Subcutaneous abdominal adipose tissue (tissue), 5 donors: ENCODE data around the gene YPEL4.

Experiments used
- H3K27ac ChIP-seq: one replicate; pipeline ENCODE4 v1.7.0; 2013; ENCODE audit warnings: low read depth, mild to moderate bottlenecking, inconsistent platforms, low read length, moderate library complexity
- H3K27me3 ChIP-seq, 5 donors: one replicate each; pipeline ENCODE4 v1.7.0; 2013; ENCODE audit warnings: low read length in 5 of 5, inconsistent platforms in 1 of 5; ENCODE audit not compliant: control insufficient read depth in 5 of 5, insufficient read depth in 4 of 5
- H3K36me3 ChIP-seq, 5 donors: one replicate each; pipeline ENCODE4 v1.7.0; 2013; ENCODE audit warnings: low read length in 5 of 5; ENCODE audit not compliant: control insufficient read depth in 5 of 5, insufficient read depth in 5 of 5
- H3K4me1 ChIP-seq, 5 donors: one replicate each; pipeline ENCODE4 v1.7.0; 2013; ENCODE audit warnings: low read length in 5 of 5, mild to moderate bottlenecking in 3 of 5, moderate library complexity in 1 of 5; ENCODE audit not compliant: control insufficient read depth in 5 of 5, insufficient read depth in 5 of 5
- H3K4me3 ChIP-seq, 5 donors: one replicate each; pipeline ENCODE4 v1.7.0; 2013; ENCODE audit warnings: low read length in 5 of 5, low read depth in 1 of 5
- H3K9ac ChIP-seq, 5 donors: one replicate each; pipeline ENCODE4 v1.7.0; 2013; ENCODE audit warnings: low read length in 5 of 5, mild to moderate bottlenecking in 4 of 5, moderate library complexity in 3 of 5
- H3K9me3 ChIP-seq, 5 donors: one replicate each; pipeline ENCODE4 v1.7.0; 2013; ENCODE audit warnings: low read length in 5 of 5; ENCODE audit not compliant: control insufficient read depth in 5 of 5
- donor health status: healthy.
- donor health status: healthy.
- donor health status: healthy.
- donor health status: healthy.
- donor health status: healthy.

Gene YPEL4

DNA sequence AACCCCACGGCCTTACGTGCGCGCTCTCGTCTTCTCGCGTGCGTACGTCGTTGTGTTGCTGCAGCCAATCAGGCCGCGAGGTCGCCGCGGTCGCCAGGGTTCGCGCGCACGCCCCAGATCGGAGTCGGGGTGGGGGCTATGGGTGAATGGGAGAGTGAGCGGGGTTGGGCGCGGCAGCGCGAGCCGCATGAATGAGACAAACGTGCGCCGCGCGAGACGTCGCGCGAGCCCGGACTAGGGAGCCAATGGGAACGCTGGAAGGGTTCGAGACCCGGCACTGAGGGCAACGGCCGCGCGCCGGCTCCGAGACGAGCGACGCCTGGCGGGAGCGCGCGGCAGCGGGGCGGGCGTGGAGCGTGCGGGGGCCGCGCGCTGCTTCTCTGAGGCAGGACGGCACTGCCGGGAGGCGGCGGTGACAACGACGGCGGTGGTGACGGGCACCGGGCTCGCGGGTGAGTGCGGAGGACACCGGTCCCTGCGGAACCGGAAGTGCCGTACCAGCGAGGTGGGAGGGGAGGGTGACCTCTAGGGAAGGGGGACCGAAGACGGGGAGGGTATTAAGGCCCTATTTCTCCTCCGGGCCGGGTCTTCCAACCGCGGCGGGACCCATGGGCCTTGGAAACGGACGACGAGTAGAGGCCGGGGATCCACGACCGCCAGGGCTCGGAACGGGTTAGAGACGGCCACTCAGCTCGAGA, 18.2 kb upstream of the YPEL4 start, which contains the start of gene ZDHHC5:
ZDHHC5 (plus strand) TSS at position 379 of the 698 bp plus-strand sequence. CDS start 4,977 bp downstream, outside the sequence.
- H3K4me1 ChIP-seq, result peaks cover 0 to 28% (median 25%) of the 10 kb centered on the region in 5 donors
- H3K36me3 ChIP-seq, result peaks cover 9 to 17% (median 10%) of the 10 kb centered on the region in 5 donors
- peak within 1 kb of the TSS; percentile 88 to 97 (median 93) for H3K4me3 ChIP-seq
- peak within 1 kb of the TSS; percentile 98 to 99 (median 98) for H3K9ac ChIP-seq
- no peaks in the 10 kb centered on the region for H3K9me3 ChIP-seq
- H3K27me3 ChIP-seq, result no peaks in the 10 kb centered on the region
- peak within 1 kb of the TSS; percentile 98 for H3K27ac ChIP-seq

DNA sequence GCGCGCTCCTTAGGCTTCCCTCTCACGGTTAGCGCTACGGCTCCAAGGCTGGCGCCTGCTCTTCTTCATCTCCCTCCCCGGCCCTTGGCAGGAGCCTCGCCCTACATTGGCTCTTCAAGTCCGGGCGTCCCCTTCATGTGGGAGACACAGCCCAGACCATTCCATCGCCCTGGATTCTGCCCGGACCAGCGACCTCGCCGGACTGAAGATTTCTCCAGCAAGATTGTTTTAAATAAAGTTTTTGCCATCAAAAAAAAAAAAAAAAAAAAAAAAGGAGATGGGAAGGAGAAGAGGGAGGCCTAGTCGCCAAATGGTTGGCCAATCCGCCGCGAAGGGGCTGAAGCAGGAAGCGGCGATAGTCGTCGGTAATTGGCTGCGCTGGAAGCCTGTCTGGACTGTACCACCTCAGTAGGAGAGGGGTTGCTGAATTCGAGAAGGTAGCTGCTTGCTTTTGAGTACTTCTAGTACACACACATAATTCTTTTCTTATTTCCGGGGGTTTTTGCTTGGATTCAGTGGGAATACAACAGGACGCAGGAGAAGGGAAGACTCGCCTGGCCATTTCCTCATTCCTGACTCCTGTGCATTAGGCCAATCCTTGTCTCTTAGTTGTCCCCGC, 17.5 kb upstream of the YPEL4 start:
- Histone ChIP-seq H3K9ac (peak overlapping the region; percentile 81 to 99 (median 98)), H3K27ac (peak overlapping the region; percentile 98), H3K9me3 (no peaks in the 10 kb centered on the region), H3K27me3 (no peaks in the 10 kb centered on the region), H3K4me3 (peak overlapping the region; percentile 87 to 96 (median 93)), H3K4me1 (peaks cover 0 to 28% (median 25%) of the 10 kb centered on the region in 5 donors), H3K36me3 (peaks cover 3 to 12% (median 6%) of the 10 kb centered on the region in 5 donors)

DNA sequence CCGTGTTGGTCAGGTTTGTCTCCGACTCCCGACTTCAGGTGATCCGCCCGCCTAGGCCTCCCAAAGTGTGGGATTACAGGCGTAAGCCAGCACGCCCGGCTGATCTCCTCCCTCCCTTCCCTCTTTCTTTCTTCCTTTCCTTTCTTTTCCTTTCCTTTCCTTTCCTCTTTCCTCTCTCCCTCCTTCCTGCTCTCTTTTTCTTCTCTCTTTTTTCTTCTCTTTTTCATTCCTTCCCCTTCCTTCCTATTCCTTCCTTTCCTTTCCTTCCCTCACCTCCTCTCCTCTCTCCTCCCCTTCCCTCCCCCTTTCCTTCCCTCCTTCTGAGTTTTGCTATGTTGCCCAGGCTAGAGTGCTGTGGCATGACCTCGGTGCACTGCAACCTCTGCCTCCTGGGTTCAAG, 14.3 kb upstream of the YPEL4 start:
- H3K9me3 ChIP-seq, result no peaks in the 10 kb centered on the region
- no peak overlapping the region for H3K4me3 ChIP-seq
- no peaks in the 10 kb centered on the region for H3K27me3 ChIP-seq
- no peak overlapping the region for H3K9ac ChIP-seq
- H3K4me1 ChIP-seq, result peaks cover 0 to 16% (median 12%) of the 10 kb centered on the region in 5 donors
- H3K27ac ChIP-seq, result no peak overlapping the region
- peaks cover 7 to 36% (median 27%) of the 10 kb centered on the region in 5 donors for H3K36me3 ChIP-seq

DNA sequence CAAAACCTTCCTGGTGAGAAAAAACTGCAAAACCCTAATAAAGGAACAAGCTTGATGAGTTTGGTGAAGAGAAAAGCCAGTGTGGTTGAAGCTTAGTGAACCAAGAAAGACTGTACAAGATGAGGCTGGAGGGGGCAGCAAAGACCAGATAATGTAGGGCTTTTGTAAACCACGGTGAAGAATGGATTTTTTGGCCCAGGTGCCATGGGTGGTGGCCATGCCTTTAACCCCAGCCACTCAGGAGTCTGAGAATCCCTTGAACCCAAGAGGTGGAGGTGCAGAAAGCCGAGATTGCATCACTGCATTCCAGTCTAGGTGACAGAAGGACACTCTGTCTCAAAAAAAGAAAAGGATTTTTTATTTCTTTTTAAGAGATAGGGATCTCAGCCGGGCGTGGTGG, 13.2 kb upstream of the YPEL4 start:
- Histone ChIP-seq H3K4me1 (peaks cover 4 to 18% (median 15%) of the 10 kb centered on the region in 5 donors), H3K9me3 (no peaks in the 10 kb centered on the region), H3K4me3 (no peak overlapping the region), H3K27me3 (no peaks in the 10 kb centered on the region), H3K36me3 (peaks cover 7 to 36% (median 27%) of the 10 kb centered on the region in 5 donors), H3K9ac (no peak overlapping the region), H3K27ac (no peak overlapping the region)

DNA sequence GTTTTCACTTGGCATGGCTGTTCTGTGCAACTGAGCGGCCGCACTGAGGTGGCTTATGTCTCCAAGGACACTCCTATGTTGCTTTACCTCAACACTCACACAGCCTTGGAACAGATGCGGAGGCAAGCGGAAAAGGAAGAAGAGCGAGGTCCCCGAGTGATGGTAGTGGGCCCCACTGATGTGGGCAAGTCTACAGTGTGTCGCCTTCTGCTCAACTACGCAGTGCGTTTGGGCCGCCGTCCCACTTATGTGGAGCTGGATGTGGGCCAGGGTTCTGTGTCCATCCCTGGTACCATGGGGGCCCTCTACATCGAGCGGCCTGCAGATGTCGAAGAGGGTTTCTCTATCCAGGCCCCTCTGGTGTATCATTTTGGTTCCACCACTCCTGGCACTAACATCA, 10.0 kb upstream of the YPEL4 start:
- H3K27ac ChIP-seq, result no peak overlapping the region

DNA sequence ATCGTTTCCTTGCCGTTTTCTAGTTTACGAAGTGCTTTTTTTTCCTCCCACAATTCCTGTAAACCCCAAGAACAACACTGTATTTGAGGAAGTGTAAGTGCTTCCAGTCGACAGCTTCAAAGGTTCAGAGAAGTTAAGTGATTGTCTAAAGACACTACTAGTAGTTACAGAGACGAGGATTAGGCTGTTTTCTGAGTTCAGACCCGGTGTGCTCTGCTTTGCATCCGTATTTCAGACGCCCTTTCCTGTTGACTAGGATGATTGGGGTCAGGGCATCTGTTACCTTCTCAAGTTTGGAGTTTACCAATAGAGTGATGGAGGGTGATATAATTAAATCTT, 8.3 kb upstream of the YPEL4 start:
- H3K4me1 ChIP-seq, result peaks cover 4 to 19% (median 17%) of the 10 kb centered on the region in 5 donors
- peak overlapping the region; percentile 86 for H3K27ac ChIP-seq
- H3K9me3 ChIP-seq, result no peaks in the 10 kb centered on the region
- peak overlapping the region; percentile 88 to 97 (median 91) for H3K4me3 ChIP-seq
- no peaks in the 10 kb centered on the region for H3K27me3 ChIP-seq
- H3K9ac ChIP-seq, result peak overlapping the region; percentile 50 to 93 (median 87)
- H3K36me3 ChIP-seq, result peaks cover 7 to 36% (median 27%) of the 10 kb centered on the region in 5 donors

More for the DNA sequence above, 10.0 kb upstream of the YPEL4 start:
- Histone ChIP-seq H3K4me1 (peaks cover 4 to 19% (median 16%) of the 10 kb centered on the region in 5 donors), H3K9me3 (no peaks in the 10 kb centered on the region), H3K4me3 (no peak overlapping the region), H3K36me3 (peaks cover 7 to 36% (median 27%) of the 10 kb centered on the region in 5 donors), H3K9ac (no peak overlapping the region), H3K27me3 (no peaks in the 10 kb centered on the region)

DNA sequence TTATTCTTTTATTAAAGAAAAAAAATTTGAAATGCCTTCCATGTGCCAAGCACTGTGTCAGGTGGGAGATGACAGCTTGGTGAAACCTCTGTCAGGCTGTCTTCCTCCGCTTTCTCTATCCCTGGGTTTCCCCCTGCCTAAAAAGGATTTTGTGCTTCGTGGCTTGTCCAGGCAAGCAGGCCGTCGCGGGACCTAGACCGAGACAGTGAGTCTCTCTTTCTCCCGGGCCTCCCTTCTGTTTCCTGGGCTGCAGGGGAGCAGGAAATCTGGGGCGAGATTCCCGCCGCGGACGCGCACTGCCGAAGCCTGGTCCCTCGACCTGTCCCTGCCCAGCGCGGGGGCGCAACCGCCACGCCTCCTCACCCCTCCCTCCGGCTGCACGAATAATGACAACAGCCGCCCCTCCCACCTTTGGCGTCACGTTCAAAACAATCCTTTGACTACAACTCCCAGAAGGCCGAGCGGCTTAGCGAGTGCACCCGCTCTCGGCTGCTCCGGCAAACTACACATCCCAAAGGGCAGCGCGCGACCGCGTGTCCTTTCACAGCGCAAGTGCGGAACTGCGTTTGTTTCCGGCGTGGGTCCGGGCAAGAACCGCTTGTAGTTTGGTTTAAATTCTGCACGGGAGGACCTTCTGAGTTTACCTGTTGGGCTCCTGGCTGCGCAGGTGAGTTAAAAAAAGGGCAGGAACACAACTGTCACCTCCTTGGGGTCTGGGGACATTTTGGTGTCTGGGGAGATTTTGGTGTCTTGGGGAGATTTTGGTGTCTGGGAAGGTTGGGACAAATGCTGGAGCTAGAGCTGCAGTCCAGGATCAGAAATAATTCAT, 7.7 kb upstream of the YPEL4 start, which contains the start of gene CLP1:
CLP1 (plus strand) TSS at position 569 of the 829 bp plus-strand sequence. CDS start 1,715 bp downstream, outside the sequence.
- Histone ChIP-seq H3K9me3 (no peaks in the 10 kb centered on the region), H3K9ac (peak within 1 kb of the TSS; percentile 50 to 93 (median 87)), H3K36me3 (peaks cover 7 to 32% (median 26%) of the 10 kb centered on the region in 5 donors), H3K4me1 (peaks cover 4 to 24% (median 20%) of the 10 kb centered on the region in 5 donors), H3K27me3 (no peaks in the 10 kb centered on the region), H3K4me3 (peak within 1 kb of the TSS; percentile 88 to 97 (median 91)), H3K27ac (peak within 1 kb of the TSS; percentile 86)

DNA sequence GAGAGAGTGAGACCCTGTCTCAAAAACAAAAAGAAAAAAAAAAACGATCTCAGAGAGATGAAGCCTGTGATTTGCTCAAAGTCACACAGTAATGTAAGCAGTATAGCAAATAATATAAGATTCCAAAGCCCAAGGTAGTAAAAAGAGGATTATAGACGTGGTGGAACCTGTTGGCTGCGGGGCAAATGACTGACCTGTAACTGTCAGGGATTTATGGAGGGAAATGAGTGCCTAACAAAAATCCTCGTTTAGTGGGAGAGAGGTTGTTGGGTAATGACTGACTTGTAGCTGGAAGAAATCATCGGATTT, 7.1 kb upstream of the YPEL4 start:
- H3K27ac ChIP-seq, result peak overlapping the region; percentile 86
- peaks cover 4 to 24% (median 20%) of the 10 kb centered on the region in 5 donors for H3K4me1 ChIP-seq
- H3K36me3 ChIP-seq, result peaks cover 7 to 26% (median 22%) of the 10 kb centered on the region in 5 donors

DNA sequence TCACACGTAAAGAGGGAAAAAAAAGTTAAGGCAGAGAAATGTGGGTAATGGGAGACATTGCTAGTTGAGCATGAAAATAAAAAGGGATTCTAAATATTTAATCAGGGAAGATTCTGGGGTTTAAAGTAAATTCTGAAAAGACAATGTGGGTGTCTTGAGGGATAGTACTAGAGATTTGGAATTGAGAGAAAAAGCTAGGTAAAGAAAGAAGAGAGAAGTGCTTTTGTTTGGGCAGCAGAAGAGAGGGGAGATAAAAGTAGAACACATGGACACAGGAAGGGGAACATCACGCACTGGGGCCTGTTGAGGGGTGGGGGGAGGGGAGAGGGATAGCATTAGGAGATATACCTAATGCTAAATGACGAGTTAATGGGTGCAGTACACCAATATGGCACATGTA, 3.5 kb upstream of the YPEL4 start:
- Histone ChIP-seq H3K4me3 (no peak overlapping the region), H3K36me3 (no peaks in the 10 kb centered on the region), H3K27ac (no peak overlapping the region), H3K9ac (peak overlapping the region in 1 of 5 donors; percentile 51), H3K9me3 (no peaks in the 10 kb centered on the region), H3K27me3 (peaks cover 18 to 21% (median 19%) of the 10 kb centered on the region in 5 donors), H3K4me1 (peaks cover 2 to 38% (median 26%) of the 10 kb centered on the region in 5 donors)

More for the DNA sequence above, 7.1 kb upstream of the YPEL4 start:
- Histone ChIP-seq H3K9ac (peak overlapping the region in 4 of 5 donors; percentile 57 to 85 (median 74)), H3K27me3 (no peaks in the 10 kb centered on the region), H3K9me3 (no peaks in the 10 kb centered on the region), H3K4me3 (peak overlapping the region; percentile 72 to 97 (median 90))
